ENCODE data around the gene OR1F1. TPM values are rescaled to one million over a fixed set of nuclear protein-coding genes. Genes with fewer than 3 reads are reported as not detected.
A peak's percentile ranks its signal among the peaks of the same experiment; 100 is the strongest.
"Not testable (repeated sequence)": the region's sequence is repeated elsewhere in the genome, so short reads cannot be mapped to it uniquely, and the experiment has no call there.

The OR1F1 gene
- total RNA-seq, 1 experiment from 2014 or later: 0.26 TPM

DNA sequence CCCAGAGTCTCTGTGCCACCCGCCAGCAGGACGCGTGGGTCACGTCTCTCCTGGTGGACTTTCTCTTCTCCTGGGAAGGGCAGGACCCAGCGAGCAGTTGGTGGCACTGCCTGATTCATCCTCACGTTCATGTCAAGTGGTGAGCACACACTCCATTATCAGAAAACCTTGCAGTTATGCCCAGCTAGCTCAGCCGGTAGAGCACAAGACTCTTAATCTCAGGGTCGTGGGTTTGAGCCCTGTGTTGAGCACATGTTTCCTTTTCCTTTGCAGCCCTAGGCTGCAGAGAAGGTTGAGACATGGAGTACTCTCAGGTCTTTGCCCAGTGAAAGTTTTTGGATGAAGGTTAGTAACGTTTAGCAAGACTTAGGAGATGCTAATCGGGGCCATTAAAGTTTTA lies 8.0 kb downstream of the OR1F1 start:
- intact Hi-C loops (cut with micrococcal nuclease; ENCODE audit: unreplicated experiment) (no loop called here), in situ Hi-C loops (cut with HindIII; ENCODE audit: low pct_unique_long_range_greater_than_20kb, low sequenced_read_pairs) (no loop called here)
- Histone ChIP-seq H3K4me1 (ENCODE audit: control insufficient read depth, insufficient read depth, low read length) (peaks cover 6% of the 10 kb centered on the region; the same call in 1 of the 2 replicates), H3K4me3 (ENCODE audit: low read depth in 2 of 2, low read length in 2 of 2) (no peak overlapping the region), H3K9me3 (ENCODE audit: control insufficient read depth, insufficient read depth, low read depth, low read length) (no peaks in the 10 kb centered on the region), H3K27me3 (ENCODE audit: control insufficient read depth, insufficient read depth, low read length) (no peaks in the 10 kb centered on the region), H3K36me3 (ENCODE audit: control insufficient read depth, insufficient read depth, low read length) (no peaks in the 10 kb centered on the region), H3K27ac (ENCODE audit: low read length) (no peak overlapping the region)
- TF ChIP-seq, protein P1, sequence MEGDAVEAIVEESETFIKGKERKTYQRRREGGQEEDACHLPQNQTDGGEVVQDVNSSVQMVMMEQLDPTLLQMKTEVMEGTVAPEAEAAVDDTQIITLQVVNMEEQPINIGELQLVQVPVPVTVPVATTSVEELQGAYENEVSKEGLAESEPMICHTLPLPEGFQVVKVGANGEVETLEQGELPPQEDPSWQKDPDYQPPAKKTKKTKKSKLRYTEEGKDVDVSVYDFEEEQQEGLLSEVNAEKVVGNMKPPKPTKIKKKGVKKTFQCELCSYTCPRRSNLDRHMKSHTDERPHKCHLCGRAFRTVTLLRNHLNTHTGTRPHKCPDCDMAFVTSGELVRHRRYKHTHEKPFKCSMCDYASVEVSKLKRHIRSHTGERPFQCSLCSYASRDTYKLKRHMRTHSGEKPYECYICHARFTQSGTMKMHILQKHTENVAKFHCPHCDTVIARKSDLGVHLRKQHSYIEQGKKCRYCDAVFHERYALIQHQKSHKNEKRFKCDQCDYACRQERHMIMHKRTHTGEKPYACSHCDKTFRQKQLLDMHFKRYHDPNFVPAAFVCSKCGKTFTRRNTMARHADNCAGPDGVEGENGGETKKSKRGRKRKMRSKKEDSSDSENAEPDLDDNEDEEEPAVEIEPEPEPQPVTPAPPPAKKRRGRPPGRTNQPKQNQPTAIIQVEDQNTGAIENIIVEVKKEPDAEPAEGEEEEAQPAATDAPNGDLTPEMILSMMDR (IDR thresholded peaks at IDR 0.05): no peak
- TF ChIP-seq POLR2AphosphoS5 (IDR thresholded peaks at IDR 0.05; ENCODE audit: low read depth, low read length) (no peak), TCF7L2 (IDR thresholded peaks at IDR 0.05; ENCODE audit: low read depth, low read length) (no peak), SIN3A (IDR thresholded peaks at IDR 0.05; ENCODE audit: borderline replicate concordance, insufficient read depth, low read depth, low read length) (no peak)
- TF ChIP-seq, protein P2, sequence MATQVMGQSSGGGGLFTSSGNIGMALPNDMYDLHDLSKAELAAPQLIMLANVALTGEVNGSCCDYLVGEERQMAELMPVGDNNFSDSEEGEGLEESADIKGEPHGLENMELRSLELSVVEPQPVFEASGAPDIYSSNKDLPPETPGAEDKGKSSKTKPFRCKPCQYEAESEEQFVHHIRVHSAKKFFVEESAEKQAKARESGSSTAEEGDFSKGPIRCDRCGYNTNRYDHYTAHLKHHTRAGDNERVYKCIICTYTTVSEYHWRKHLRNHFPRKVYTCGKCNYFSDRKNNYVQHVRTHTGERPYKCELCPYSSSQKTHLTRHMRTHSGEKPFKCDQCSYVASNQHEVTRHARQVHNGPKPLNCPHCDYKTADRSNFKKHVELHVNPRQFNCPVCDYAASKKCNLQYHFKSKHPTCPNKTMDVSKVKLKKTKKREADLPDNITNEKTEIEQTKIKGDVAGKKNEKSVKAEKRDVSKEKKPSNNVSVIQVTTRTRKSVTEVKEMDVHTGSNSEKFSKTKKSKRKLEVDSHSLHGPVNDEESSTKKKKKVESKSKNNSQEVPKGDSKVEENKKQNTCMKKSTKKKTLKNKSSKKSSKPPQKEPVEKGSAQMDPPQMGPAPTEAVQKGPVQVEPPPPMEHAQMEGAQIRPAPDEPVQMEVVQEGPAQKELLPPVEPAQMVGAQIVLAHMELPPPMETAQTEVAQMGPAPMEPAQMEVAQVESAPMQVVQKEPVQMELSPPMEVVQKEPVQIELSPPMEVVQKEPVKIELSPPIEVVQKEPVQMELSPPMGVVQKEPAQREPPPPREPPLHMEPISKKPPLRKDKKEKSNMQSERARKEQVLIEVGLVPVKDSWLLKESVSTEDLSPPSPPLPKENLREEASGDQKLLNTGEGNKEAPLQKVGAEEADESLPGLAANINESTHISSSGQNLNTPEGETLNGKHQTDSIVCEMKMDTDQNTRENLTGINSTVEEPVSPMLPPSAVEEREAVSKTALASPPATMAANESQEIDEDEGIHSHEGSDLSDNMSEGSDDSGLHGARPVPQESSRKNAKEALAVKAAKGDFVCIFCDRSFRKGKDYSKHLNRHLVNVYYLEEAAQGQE (IDR thresholded peaks at IDR 0.05; ENCODE audit: insufficient read depth in 1 of 2, low read depth in 2 of 2, low read length in 1 of 2): no peak
- DNase-seq (ENCODE audit: low read depth, low spot score): peak; percentile 48
- no TSS peak for BruUV-seq (replicated peaks)
- ATAC-seq: no peak
- POLR2A ChIA-PET: no interaction called here
- CTCF ChIA-PET: no interaction called here

GRCh38 chr16:3197694-3198333 lies 9.8 kb downstream of the OR1F1 start:
- in situ Hi-C loops (cut with HindIII; ENCODE audit: low pct_unique_long_range_greater_than_20kb, low sequenced_read_pairs); H3K27me3 ChIP-seq (ENCODE audit: control insufficient read depth, insufficient read depth, low read length); DNase-seq (ENCODE audit: low read depth, low spot score); H3K27ac ChIP-seq (ENCODE audit: low read length); intact Hi-C loops (cut with micrococcal nuclease; ENCODE audit: unreplicated experiment); H3K4me1 ChIP-seq (ENCODE audit: control insufficient read depth, insufficient read depth, low read length); ATAC-seq; POLR2A ChIA-PET; CTCF ChIA-PET; H3K4me3 ChIP-seq (ENCODE audit: low read depth in 2 of 2, low read length in 2 of 2); H3K9me3 ChIP-seq (ENCODE audit: control insufficient read depth, insufficient read depth, low read depth, low read length); BruUV-seq (replicated peaks); H3K36me3 ChIP-seq (ENCODE audit: control insufficient read depth, insufficient read depth, low read length): not testable (repeated sequence)

DNA sequence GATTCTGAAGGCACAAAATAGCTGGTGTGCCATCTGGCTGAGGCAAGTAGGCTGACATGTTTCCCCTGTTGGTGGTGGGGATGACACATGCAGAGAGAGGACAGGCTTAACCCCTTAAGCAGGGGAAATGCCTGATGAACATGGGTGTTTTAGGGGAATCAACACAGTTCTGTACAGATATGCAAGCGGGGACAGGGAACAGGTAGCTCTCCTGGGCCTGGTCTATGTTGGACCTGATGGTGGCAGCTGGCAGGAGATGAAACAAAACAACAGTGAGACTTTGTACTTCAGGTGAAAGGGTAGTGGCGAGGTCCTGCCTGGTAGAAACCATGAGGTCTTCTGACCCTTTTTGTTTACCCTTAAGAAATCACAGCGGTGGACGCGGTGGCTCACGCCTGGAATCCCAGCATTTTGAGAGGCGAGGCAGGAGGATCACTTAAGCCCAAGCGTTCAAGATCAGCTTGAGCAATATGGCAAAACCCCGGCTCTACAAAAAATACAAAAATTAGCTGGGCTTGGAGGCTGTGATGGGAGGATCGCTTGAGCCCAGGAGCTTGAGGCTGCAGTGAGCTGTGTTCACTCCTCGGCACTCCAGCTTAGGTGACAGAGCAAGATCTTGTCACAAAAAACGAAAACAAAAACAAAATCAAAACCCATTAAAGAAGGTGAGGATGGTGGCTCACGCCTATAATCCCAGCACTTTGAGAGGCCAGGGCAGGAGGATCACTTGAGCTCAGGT lies 10.5 kb downstream of the OR1F1 start:
- in situ Hi-C loops (cut with HindIII; ENCODE audit: low pct_unique_long_range_greater_than_20kb, low sequenced_read_pairs): no loop called here
- TF ChIP-seq SIN3A (IDR thresholded peaks at IDR 0.05; ENCODE audit: borderline replicate concordance, insufficient read depth, low read depth, low read length) (no peak), POLR2AphosphoS5 (IDR thresholded peaks at IDR 0.05; ENCODE audit: low read depth, low read length) (no peak), TCF7L2 (IDR thresholded peaks at IDR 0.05; ENCODE audit: low read depth, low read length) (no peak)
- TF ChIP-seq, protein P2 (IDR thresholded peaks at IDR 0.05; ENCODE audit: insufficient read depth in 1 of 2, low read depth in 2 of 2, low read length in 1 of 2): no peak
- TF ChIP-seq, protein P1 (IDR thresholded peaks at IDR 0.05): no peak
- no TSS peak for BruUV-seq (replicated peaks)
- no peak for ATAC-seq
- POLR2A ChIA-PET: no interaction called here
- Histone ChIP-seq H3K4me3 (ENCODE audit: low read depth in 2 of 2, low read length in 2 of 2) (no peak overlapping the region), H3K9me3 (ENCODE audit: control insufficient read depth, insufficient read depth, low read depth, low read length) (no peaks in the 10 kb centered on the region), H3K27me3 (ENCODE audit: control insufficient read depth, insufficient read depth, low read length) (no peaks in the 10 kb centered on the region), H3K27ac (ENCODE audit: low read length) (no peak overlapping the region), H3K4me1 (ENCODE audit: control insufficient read depth, insufficient read depth, low read length) (peaks cover 6% of the 10 kb centered on the region; the same call in 1 of the 2 replicates), H3K36me3 (ENCODE audit: control insufficient read depth, insufficient read depth, low read length) (no peaks in the 10 kb centered on the region)
- intact Hi-C loops (cut with micrococcal nuclease; ENCODE audit: unreplicated experiment): no loop called here
- no peak for DNase-seq (ENCODE audit: low read depth, low spot score)
- CTCF ChIA-PET: interaction anchor here (0.5 kb wide), 1 partner anchor 68 kb away, joined by 4 read pairs; no protein-coding TSS in a partner anchor

Data from Panc1 (cell line).